Ascending aorta (tissue), 2 donors: ENCODE measurements around the gene TRAPPC3L. TPM values are rescaled to one million over a fixed set of nuclear protein-coding genes. Genes with fewer than 3 reads are reported as not detected.

Source experiments
- DNase-seq, 2 donors: peaks; one replicate each; pipeline ENCODE4 v3.0.0-alpha.2; 2019; ENCODE audit warnings: low spot score in 2 of 2
- H3K27ac ChIP-seq, 2 donors: fragments of 200-600 bp; sonication (generic); one replicate each; pipeline ENCODE4 v1.5.1; 2016 to 2017; ENCODE audit warnings: mild to moderate bottlenecking in 1 of 2
- H3K27me3 ChIP-seq: fragments of 200-600 bp; sonication (generic); one replicate; pipeline ENCODE4 v1.5.1; 2017
- H3K36me3 ChIP-seq, 2 donors: fragments of 200-600 bp; sonication (generic); one replicate each; pipeline ENCODE4 v1.5.1; 2016
- H3K4me1 ChIP-seq, 2 donors: fragments of 200-600 bp; sonication (generic); one replicate each; pipeline ENCODE4 v1.5.1; 2016 to 2017; ENCODE audit warnings: mild to moderate bottlenecking in 1 of 2
- H3K4me3 ChIP-seq, 2 donors: fragments of 200-600 bp; sonication (generic); one replicate each; pipeline ENCODE4 v1.5.1; 2016 to 2017; ENCODE audit warnings: mild to moderate bottlenecking in 1 of 2
- H3K9me3 ChIP-seq, 2 donors: fragments of 200-600 bp; sonication (generic); one replicate each; pipeline ENCODE4 v1.5.1; 2016
- CTCF ChIP-seq, 3 experiments: fragments of 200-600 bp in 2 of 3; fragments of 450-650 bp in 1 of 3; sonication (generic) in 2 of 3; IDR thresholded peaks; one replicate each; pipeline ENCODE4 v1.5.1; 2016 to 2019; ENCODE audit warnings: antibody characterized with exemption in 3 of 3, mild to moderate bottlenecking in 1 of 3, moderate library complexity in 1 of 3
- intact Hi-C: fragments of 100-400 bp; cut with DNase I; formaldehyde crosslinking; loops from one replicate; pipeline ENCODE4 v1.15.1; 2023
- total RNA-seq: library from RNA; depleted of rRNA; stranded (reverse); fragments of >200 nt; gene quantifications from one replicate; pipeline ENCODE4 v1.1.0, GENCODE V29; 2016

Gene TRAPPC3L
- total RNA-seq, 1 donor from 2014 or later = not detected

- intact Hi-C loops = no loop called here
- no peaks in the 10 kb centered on the region for H3K27me3 ChIP-seq
- no peak for TF ChIP-seq CTCF (IDR thresholded peaks at IDR 0.05)
- H3K4me1 ChIP-seq = peaks cover 0 to 2% of the 10 kb centered on the region in 2 donors
- no peak overlapping the region for H3K4me3 ChIP-seq
- H3K9me3 ChIP-seq = no peaks in the 10 kb centered on the region
- no peak overlapping the region for H3K27ac ChIP-seq
- H3K36me3 ChIP-seq = no peaks in the 10 kb centered on the region
- no peak for DNase-seq
Measured at GRCh38 chr6:116465246-116465645, 80.2 kb downstream of the TRAPPC3L start.

- TF ChIP-seq CTCF (IDR thresholded peaks at IDR 0.05) = no peak
- Histone ChIP-seq H3K27ac (no peak overlapping the region), H3K4me3 (no peak overlapping the region), H3K36me3 (no peaks in the 10 kb centered on the region), H3K9me3 (no peaks in the 10 kb centered on the region), H3K27me3 (no peaks in the 10 kb centered on the region), H3K4me1 (peaks cover 0 to 2% of the 10 kb centered on the region in 2 donors)
- no peak for DNase-seq
- intact Hi-C loops = no loop called here
Measured at GRCh38 chr6:116463301-116463700, 82.2 kb downstream of the TRAPPC3L start.

- no peaks in the 10 kb centered on the region for H3K9me3 ChIP-seq
- intact Hi-C loops = no loop called here
- peak in 1 of 2 donors; percentile 66 for DNase-seq
- H3K36me3 ChIP-seq = no peaks in the 10 kb centered on the region
- peaks cover 0 to 2% of the 10 kb centered on the region in 2 donors for H3K4me1 ChIP-seq
- peak overlapping the region; percentile 54 to 68 for H3K4me3 ChIP-seq
- H3K27ac ChIP-seq = no peak overlapping the region
- TF ChIP-seq CTCF (IDR thresholded peaks at IDR 0.05) = no peak
- H3K27me3 ChIP-seq = no peaks in the 10 kb centered on the region
Measured at GRCh38 chr6:116461932-116462885, 83.3 kb downstream of the TRAPPC3L start.

- H3K4me1 ChIP-seq = peaks cover 0 to 2% of the 10 kb centered on the region in 2 donors
- no peaks in the 10 kb centered on the region for H3K36me3 ChIP-seq
- no peak for DNase-seq
- H3K9me3 ChIP-seq = no peaks in the 10 kb centered on the region
- H3K27me3 ChIP-seq = no peaks in the 10 kb centered on the region
- intact Hi-C loops = no loop called here
- H3K27ac ChIP-seq = no peak within 1 kb of the TSS
- H3K4me3 ChIP-seq = peak within 1 kb of the TSS; percentile 54 to 68
- no peak for TF ChIP-seq CTCF (IDR thresholded peaks at IDR 0.05)
Measured at GRCh38 chr6:116461331-116461931, 84.1 kb downstream of the TRAPPC3L start, which contains the start of gene CALHM6. CALHM6 (plus strand) TSS chr6:116461375; CDS start chr6:116461930, 555 bp downstream.

GRCh38 chr6:116459927-116460326 is 85.6 kb downstream of the TRAPPC3L start:
- Histone ChIP-seq H3K27me3 (no peaks in the 10 kb centered on the region), H3K9me3 (no peaks in the 10 kb centered on the region), H3K36me3 (no peaks in the 10 kb centered on the region), H3K4me1 (peaks cover 0 to 2% of the 10 kb centered on the region in 2 donors), H3K4me3 (no peak overlapping the region), H3K27ac (no peak overlapping the region)
- no peak for TF ChIP-seq CTCF (IDR thresholded peaks at IDR 0.05)
- intact Hi-C loops = no loop called here
- DNase-seq = no peak
